ENCODE results near the gene FBXO4. TPM values are rescaled to one million over a fixed set of nuclear protein-coding genes. Genes with fewer than 3 reads are reported as not detected.

FBXO4 gene
- total RNA-seq, 4 donors from 2014 or later, result 8.8 to 18.3 (median 10.5) TPM

DNA sequence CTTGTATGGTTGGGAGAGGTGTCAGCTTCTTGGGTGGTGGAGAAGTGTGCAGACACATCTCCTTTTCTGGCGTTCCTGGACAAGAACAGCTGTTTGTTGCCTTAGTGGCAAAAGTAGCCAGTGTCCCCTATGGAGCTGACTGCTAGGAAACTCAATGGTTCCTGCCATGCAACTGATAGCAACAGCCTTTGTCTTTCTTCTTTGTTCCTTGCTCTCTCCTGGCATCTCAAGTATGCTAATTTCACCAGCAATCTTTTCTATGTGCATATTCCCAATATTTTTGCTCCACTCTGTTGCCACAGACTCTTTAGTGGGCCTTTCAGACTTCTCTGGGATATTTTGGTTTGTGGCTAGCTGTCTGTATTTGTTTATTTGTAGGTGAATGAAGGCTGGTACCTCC lies 36.7 kb downstream of the FBXO4 start:
- ATAC-seq (ENCODE audit: low FRiP score) (no peak), DNase-seq (ENCODE audit: low spot score) (no peak)
- TF ChIP-seq, protein P1, sequence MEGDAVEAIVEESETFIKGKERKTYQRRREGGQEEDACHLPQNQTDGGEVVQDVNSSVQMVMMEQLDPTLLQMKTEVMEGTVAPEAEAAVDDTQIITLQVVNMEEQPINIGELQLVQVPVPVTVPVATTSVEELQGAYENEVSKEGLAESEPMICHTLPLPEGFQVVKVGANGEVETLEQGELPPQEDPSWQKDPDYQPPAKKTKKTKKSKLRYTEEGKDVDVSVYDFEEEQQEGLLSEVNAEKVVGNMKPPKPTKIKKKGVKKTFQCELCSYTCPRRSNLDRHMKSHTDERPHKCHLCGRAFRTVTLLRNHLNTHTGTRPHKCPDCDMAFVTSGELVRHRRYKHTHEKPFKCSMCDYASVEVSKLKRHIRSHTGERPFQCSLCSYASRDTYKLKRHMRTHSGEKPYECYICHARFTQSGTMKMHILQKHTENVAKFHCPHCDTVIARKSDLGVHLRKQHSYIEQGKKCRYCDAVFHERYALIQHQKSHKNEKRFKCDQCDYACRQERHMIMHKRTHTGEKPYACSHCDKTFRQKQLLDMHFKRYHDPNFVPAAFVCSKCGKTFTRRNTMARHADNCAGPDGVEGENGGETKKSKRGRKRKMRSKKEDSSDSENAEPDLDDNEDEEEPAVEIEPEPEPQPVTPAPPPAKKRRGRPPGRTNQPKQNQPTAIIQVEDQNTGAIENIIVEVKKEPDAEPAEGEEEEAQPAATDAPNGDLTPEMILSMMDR (IDR thresholded peaks at IDR 0.05), result no peak

GRCh38 chr5:41962491-41962890 lies 37.4 kb downstream of the FBXO4 start:
- TF ChIP-seq, protein P1 (IDR thresholded peaks at IDR 0.05), result no peak
- ATAC-seq (ENCODE audit: low FRiP score) (no peak), DNase-seq (ENCODE audit: low spot score) (no peak)

DNA sequence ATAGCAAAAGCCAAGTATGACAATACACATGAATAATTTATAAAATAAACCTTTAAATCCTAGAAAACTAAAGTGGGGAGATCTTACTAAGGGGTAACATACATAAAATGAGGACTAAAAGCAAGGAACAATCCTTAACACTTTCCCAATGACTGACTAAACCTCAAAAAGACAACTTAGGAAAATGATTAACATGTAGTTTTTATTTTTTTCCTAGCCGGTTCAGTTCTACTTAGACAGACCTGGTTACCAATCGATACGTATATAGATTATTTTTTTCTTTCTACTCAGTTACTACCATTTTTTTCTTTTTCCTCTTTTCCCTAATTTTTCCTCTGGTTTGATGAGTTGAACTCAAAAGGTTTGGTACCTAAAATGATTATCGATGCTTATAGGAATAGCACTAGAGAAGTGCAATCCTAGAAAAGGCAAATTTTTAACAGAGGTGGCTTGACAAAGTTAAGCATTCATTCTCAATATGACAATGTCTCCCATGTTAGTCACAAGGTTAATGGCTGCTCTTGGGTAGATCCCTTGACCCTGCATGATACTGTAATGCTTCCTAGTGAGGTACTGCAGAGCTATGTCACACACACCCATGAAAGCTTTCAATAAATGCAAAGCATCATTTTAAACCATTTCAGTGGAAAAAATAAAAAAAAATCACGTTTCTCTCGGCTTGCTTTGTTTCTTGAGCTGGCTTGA lies 41.5 kb downstream of the FBXO4 start:
- TF ChIP-seq, protein P1 (IDR thresholded peaks at IDR 0.05), result no peak
- ATAC-seq (ENCODE audit: low FRiP score) (no peak), DNase-seq (ENCODE audit: low spot score) (no peak)

DNA sequence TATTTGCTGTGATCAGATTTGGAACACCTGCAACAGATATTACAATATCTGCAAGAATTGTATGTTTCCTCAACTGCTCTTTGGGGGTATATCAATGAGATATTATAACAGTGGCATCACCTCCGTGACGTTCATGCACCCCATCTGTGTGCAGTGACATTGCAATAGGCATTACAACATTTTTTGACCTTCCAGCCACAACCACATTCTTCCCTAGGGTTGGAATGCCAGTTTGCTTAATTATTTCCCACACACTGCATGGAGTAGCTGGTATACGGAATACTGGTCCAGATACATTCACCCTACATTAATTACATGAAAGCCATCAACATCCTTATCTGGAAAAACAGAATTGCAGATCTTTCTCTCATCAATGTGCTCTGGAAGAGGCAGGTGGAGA lies 42.3 kb downstream of the FBXO4 start:
- TF ChIP-seq, protein P1 (IDR thresholded peaks at IDR 0.05), result no peak
- DNase-seq (ENCODE audit: low spot score), result no peak
- ATAC-seq (ENCODE audit: low FRiP score), result no peak

GRCh38 chr5:41968153-41968723 lies 43.2 kb downstream of the FBXO4 start:
- no peak for DNase-seq (ENCODE audit: low spot score)
- ATAC-seq (ENCODE audit: low FRiP score), result no peak
- TF ChIP-seq, protein P1 (IDR thresholded peaks at IDR 0.05), result no peak

- ATAC-seq (ENCODE audit: low FRiP score) (no peak), DNase-seq (ENCODE audit: low spot score) (no peak)
- TF ChIP-seq, protein P1 (IDR thresholded peaks at IDR 0.05), result no peak
Observed at GRCh38 chr5:41973087-41973486, 48.0 kb downstream of the FBXO4 start.

GRCh38 chr5:41973887-41974286 lies 48.8 kb downstream of the FBXO4 start:
- TF ChIP-seq, protein P1 (IDR thresholded peaks at IDR 0.05), result no peak
- ATAC-seq (ENCODE audit: low FRiP score) (no peak), DNase-seq (ENCODE audit: low spot score) (no peak)
